Prostate gland (tissue), 2 donors: ENCODE results near the gene FOXO4.

Source experiments
- POLR2A ChIP-seq: fragments of 450-650 bp; IDR thresholded peaks from one replicate; pipeline ENCODE4 v1.6.1; 2016; ENCODE audit warnings: antibody characterized with exemption, mild to moderate bottlenecking
- TF ChIP-seq, protein P1 (sequence below), 4 experiments: fragments of 200-600 bp in 2 of 4; fragments of 450-650 bp in 2 of 4; sonication (generic) in 2 of 4; IDR thresholded peaks; 1 replicate in 3 of 4; 2 replicates in 1 of 4; pipeline ENCODE4 v1.5.1; 2016 to 2019; ENCODE audit warnings: antibody characterized with exemption in 4 of 4, mild to moderate bottlenecking in 2 of 4, moderate library complexity in 2 of 4

DNA sequence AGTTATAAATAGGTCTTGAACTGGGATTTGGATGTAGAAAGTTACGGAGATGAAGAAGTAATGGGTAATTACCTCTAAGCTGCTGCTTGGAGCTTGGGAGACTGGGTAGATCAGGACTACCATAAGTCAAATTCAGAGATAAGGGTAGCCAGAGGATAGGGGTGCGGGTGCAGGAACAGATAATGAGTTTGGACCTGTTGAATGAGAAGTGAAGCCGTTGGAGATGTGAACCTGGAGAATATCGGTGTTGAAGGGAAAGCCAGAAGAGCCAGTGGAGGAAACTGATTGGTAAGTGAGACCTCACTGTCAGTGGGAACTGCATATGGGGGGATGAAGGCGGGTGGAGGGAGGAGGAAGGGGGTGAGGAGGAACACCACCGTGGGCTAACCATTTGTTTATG lies 618 bp upstream of the FOXO4 start:
- TF ChIP-seq, protein P1, sequence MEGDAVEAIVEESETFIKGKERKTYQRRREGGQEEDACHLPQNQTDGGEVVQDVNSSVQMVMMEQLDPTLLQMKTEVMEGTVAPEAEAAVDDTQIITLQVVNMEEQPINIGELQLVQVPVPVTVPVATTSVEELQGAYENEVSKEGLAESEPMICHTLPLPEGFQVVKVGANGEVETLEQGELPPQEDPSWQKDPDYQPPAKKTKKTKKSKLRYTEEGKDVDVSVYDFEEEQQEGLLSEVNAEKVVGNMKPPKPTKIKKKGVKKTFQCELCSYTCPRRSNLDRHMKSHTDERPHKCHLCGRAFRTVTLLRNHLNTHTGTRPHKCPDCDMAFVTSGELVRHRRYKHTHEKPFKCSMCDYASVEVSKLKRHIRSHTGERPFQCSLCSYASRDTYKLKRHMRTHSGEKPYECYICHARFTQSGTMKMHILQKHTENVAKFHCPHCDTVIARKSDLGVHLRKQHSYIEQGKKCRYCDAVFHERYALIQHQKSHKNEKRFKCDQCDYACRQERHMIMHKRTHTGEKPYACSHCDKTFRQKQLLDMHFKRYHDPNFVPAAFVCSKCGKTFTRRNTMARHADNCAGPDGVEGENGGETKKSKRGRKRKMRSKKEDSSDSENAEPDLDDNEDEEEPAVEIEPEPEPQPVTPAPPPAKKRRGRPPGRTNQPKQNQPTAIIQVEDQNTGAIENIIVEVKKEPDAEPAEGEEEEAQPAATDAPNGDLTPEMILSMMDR (IDR thresholded peaks at IDR 0.05) = no peak
- TF ChIP-seq POLR2A = no peak
